RKO (cell line): ENCODE results near the gene MCU.
"Not testable (repeated sequence)": the region's sequence is repeated elsewhere in the genome, so short reads cannot be mapped to it uniquely, and the experiment has no call there.

Source experiments
- DNase-seq: peaks from one replicate; pipeline ENCODE4 v3.0.0-alpha.2; 2016; ENCODE audit warnings: low spot score

The MCU gene

GRCh38 chr10:72903941-72904446 is 212.1 kb downstream of the MCU start:
- not testable (repeated sequence) for DNase-seq

GRCh38 chr10:72904806-72905205 is 212.9 kb downstream of the MCU start:
- DNase-seq, result no peak

- DNase-seq, result no peak
Observed at GRCh38 chr10:72906446-72906845, 214.5 kb downstream of the MCU start.

- DNase-seq, result no peak
Observed at GRCh38 chr10:72910705-72911104, 218.8 kb downstream of the MCU start.

- DNase-seq, result no peak
Observed at GRCh38 chr10:72911758-72912157, 219.8 kb downstream of the MCU start.

- no peak for DNase-seq
Observed at GRCh38 chr10:72912736-72913135, 220.8 kb downstream of the MCU start.

- DNase-seq, result no peak
Observed at GRCh38 chr10:72913287-72913686, 221.3 kb downstream of the MCU start.

- not testable (repeated sequence) for DNase-seq
Observed at GRCh38 chr10:72917201-72917600, 225.3 kb downstream of the MCU start.

- not testable (repeated sequence) for DNase-seq
Observed at GRCh38 chr10:72917803-72918332, 225.9 kb downstream of the MCU start.

GRCh38 chr10:72918352-72918751 is 226.4 kb downstream of the MCU start:
- DNase-seq, result no peak

GRCh38 chr10:72921147-72921683 is 229.3 kb downstream of the MCU start:
- DNase-seq, result not testable (repeated sequence)

- DNase-seq, result no peak
Observed at GRCh38 chr10:72924351-72924750, 232.4 kb downstream of the MCU start.

- DNase-seq, result no peak
Observed at GRCh38 chr10:72925951-72926465, 234.1 kb downstream of the MCU start.

GRCh38 chr10:72927485-72927884 is 235.5 kb downstream of the MCU start:
- no peak for DNase-seq

- no peak for DNase-seq
Observed at GRCh38 chr10:72928798-72929197, 236.9 kb downstream of the MCU start.

GRCh38 chr10:72930276-72930675 is 238.3 kb downstream of the MCU start:
- no peak for DNase-seq

- DNase-seq, result no peak
Observed at GRCh38 chr10:72932259-72933015, 240.5 kb downstream of the MCU start.

- DNase-seq, result peak; percentile 66
Observed at GRCh38 chr10:72935361-72935760, 243.4 kb downstream of the MCU start.
